Activated CD8-positive, alpha-beta memory T cell treated with anti-CD3 and anti-CD28 coated beads, Interleukin-2, amount 10 ng/mL, durations not matched to agents 7 days and 5 days (primary cell): ENCODE data around the gene LRRC7. TPM values are rescaled to one million over a fixed set of nuclear protein-coding genes. Genes with fewer than 3 reads are reported as not detected.

Source experiments
- ATAC-seq: fragments of 150-1000 bp; cut with Tn5 transposase; one replicate; pipeline ENCODE4 v1.10.0; 2021; ENCODE audit warnings: moderate library complexity
- CTCF ChIA-PET: fragments of 350-600 bp; sonication (Branson Sonifier 250); formaldehyde crosslinking; loops from one replicate; lab custom pipeline; 2021; ENCODE audit warnings: antibody characterized with exemption; lab: Charles Lee
- DNase-seq: peaks from one replicate; pipeline ENCODE4 v3.0.0-alpha.2; 2020
- H3K27ac Mint-ChIP-seq: one replicate; pipeline ENCODE4 v1.8.0; 2021; ENCODE audit warnings: mild to moderate bottlenecking, mixed read lengths
- H3K27me3 Mint-ChIP-seq: one replicate; pipeline ENCODE4 v1.8.0; 2021; ENCODE audit warnings: mixed read lengths
- H3K36me3 Mint-ChIP-seq: one replicate; pipeline ENCODE4 v1.8.0; 2021; ENCODE audit warnings: mild to moderate bottlenecking, mixed read lengths
- H3K4me1 Mint-ChIP-seq: one replicate; pipeline ENCODE4 v1.8.0; 2021; ENCODE audit warnings: mixed read lengths
- H3K4me3 Mint-ChIP-seq: one replicate; pipeline ENCODE4 v1.8.0; 2021; ENCODE audit warnings: mild to moderate bottlenecking, moderate library complexity, mixed read lengths
- H3K9me3 Mint-ChIP-seq: one replicate; pipeline ENCODE4 v1.8.0; 2022; ENCODE audit warnings: low read depth, mixed read lengths
- total RNA-seq, 2 experiments: library from RNA; stranded (reverse); gene quantifications; one replicate each; pipeline ENCODE4 v1.2.3, GENCODE V29; 2021

Gene LRRC7
- total RNA-seq, 2 experiments from 2014 or later = not detected

DNA sequence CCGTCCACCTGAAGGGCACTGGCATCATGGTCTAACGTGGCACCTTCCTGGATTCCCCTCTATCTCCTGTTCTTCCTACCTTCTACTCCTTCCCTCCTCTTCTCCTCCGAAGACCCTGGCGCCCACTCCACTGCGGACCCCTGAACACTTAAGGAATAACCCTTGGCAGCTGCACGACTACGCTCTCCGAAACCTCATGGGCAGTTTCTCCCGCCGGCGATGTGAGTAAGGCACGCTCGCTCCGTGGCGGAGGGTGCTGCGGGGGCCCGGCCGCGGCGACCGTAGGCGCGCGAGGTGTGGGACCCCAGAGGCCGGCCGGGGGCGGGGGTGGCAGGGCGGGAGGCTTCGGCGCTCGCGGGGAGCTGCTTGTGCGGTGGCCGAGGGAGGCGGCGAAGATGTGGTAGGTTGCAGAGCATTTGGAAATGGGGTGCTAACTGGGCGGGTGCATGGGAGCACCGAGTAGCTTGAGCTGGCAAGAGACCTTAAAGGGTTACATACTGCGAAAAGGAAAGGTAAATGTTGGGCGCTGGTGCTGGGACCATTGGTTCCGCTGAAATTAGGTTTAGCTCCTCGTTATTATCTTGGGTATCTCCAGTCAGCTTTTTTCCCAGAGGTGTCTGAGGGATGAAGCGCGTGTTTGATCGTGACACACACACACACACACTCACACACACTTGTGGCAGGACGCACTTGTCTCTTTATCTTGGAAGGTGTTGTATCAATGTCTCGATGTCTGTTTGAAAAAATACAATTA, 876 bp downstream of the LRRC7 start:
- Mint-ChIP-seq H3K27me3 (peaks cover 43% of the 10 kb centered on the region), H3K4me1 (peaks cover 6% of the 10 kb centered on the region), H3K9me3 (peaks cover 3% of the 10 kb centered on the region), H3K27ac (no peak overlapping the region), H3K36me3 (peaks cover 5% of the 10 kb centered on the region), H3K4me3 (no peak overlapping the region)
- CTCF ChIA-PET = no interaction called here
- no peak for DNase-seq
- no peak for ATAC-seq

DNA sequence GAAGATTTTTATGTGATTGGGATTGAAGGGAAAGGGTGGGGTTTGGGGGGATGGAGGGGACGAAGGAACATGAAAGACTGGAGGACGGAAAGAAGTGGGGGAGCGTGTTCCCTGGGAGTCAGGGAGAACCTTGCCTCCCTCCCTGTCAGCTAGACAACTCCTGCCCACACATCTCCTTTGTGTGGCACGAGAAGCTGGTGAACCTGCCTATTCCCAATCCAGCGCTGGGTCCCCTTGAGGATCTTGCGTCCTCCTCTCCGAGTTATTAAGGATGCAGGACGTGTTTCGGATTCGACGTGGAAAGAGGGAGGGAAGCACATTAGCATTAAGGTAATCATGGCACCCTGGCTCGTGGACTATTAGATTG, 1.4 kb downstream of the LRRC7 start:
- peaks cover 5% of the 10 kb centered on the region for H3K36me3 Mint-ChIP-seq
- peaks cover 43% of the 10 kb centered on the region for H3K27me3 Mint-ChIP-seq
- peaks cover 3% of the 10 kb centered on the region for H3K9me3 Mint-ChIP-seq
- CTCF ChIA-PET = no interaction called here
- H3K27ac Mint-ChIP-seq = no peak overlapping the region
- peaks cover 6% of the 10 kb centered on the region for H3K4me1 Mint-ChIP-seq
- ATAC-seq (no peak), DNase-seq (no peak)
- H3K4me3 Mint-ChIP-seq = no peak overlapping the region

DNA sequence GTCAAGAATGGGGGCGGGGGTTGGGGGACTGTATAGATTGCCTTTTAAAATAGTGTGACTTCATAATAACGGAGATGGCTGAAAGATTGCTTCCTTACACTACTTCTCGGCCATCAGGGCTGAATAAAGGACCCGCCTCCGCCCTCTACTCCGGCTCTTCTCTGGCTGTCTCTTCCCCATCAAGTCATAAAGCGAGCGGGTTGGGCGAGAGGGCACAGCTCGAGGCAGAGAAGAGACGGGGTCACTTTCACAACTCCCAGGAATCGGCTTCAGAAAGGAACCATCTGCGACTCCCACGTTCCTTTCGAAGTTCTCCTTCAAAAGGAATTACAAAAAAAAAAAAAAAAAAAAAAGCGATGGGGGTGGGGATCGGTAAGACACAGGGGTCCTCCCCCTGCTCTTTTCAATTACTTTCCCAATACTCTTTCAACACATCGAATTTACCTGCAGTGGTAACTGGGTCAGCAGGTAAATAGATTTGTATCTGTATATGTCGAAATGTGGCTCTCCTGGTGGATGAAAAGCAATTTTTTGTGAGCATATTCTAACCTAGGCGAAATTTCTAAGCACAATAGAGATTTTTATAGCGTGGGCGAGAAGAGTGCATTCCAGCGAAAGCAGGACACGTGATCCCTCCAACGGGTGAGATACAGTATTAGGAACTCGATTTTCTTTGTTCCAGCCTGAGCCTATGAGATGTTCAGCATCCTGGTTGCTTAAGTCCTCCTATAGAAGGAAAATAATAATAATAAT, 2.0 kb downstream of the LRRC7 start:
- Mint-ChIP-seq H3K36me3 (peaks cover 5% of the 10 kb centered on the region), H3K9me3 (peaks cover 3% of the 10 kb centered on the region), H3K4me3 (no peak overlapping the region), H3K4me1 (peaks cover 6% of the 10 kb centered on the region), H3K27me3 (peaks cover 43% of the 10 kb centered on the region), H3K27ac (no peak overlapping the region)
- CTCF ChIA-PET = no interaction called here
- DNase-seq (no peak), ATAC-seq (no peak)

DNA sequence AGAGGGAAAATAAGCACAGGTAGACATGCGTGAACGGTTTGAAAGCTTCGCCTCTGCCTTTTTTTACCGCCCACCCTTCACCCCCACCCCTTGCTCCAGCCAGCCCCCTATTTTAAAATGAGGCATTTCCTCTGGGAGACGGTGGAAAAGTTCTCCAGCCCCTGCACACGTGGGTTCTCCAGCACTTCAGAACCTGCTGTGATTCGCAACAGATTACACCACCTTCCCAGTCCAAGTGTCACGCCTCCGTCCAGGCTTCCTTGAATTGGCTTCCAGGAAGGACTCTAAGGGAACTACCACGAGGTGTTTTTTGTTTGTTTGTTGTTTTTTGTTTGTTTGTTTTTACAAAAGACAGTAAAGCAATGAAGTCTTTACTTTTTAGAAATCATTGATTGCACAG, 2.6 kb downstream of the LRRC7 start:
- peaks cover 5% of the 10 kb centered on the region for H3K36me3 Mint-ChIP-seq
- peaks cover 6% of the 10 kb centered on the region for H3K4me1 Mint-ChIP-seq
- H3K27me3 Mint-ChIP-seq = peaks cover 43% of the 10 kb centered on the region
- ATAC-seq = no peak
- DNase-seq = no peak
- H3K4me3 Mint-ChIP-seq = no peak overlapping the region
- H3K9me3 Mint-ChIP-seq = peaks cover 3% of the 10 kb centered on the region
- no peak overlapping the region for H3K27ac Mint-ChIP-seq
- CTCF ChIA-PET = no interaction called here

DNA sequence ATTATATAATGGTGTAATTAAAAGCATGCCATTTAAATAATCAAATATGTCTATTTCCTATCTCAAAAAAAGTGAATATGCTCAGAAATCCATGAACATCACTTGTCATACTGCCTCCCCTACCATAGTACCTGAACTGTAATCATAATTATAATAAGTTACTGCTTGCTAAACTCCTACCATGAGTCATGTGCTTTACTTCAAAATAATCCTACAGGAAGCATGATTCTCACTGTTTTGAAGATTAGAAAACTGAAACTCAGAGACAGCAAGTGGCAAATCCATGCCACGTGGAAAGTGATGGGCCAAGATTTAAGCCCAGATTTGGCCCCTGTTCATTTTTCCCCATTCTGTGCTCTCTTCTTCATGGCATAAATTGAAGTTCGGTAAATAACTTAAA, 5.2 kb downstream of the LRRC7 start:
- no peak for DNase-seq
- Mint-ChIP-seq H3K27ac (no peak overlapping the region), H3K4me3 (no peak overlapping the region), H3K4me1 (no peaks in the 10 kb centered on the region), H3K27me3 (peaks cover 24% of the 10 kb centered on the region), H3K36me3 (peaks cover 1% of the 10 kb centered on the region), H3K9me3 (peaks cover 2% of the 10 kb centered on the region)
- ATAC-seq = no peak
- CTCF ChIA-PET = no interaction called here

DNA sequence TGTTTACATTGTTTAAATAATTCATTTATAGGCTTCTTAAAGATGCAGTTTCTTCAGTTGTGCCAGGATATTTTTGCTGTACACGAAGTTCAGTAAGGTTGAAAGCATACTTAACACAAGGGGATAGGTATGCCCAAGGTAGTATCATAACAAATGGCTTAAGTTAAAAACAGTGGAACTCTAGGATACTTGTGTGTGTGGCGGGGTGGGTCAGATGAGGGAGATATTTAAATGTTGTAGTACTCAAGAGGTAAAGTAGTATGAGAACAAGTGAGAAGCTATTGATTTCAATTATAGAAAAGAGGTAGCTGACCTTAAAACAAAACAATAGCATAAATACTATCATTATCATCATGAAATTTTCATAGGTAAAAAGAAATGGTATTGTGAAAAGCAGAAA, 6.2 kb downstream of the LRRC7 start:
- Mint-ChIP-seq H3K36me3 (no peaks in the 10 kb centered on the region), H3K27me3 (peaks cover 16% of the 10 kb centered on the region), H3K9me3 (peaks cover 2% of the 10 kb centered on the region), H3K4me1 (no peaks in the 10 kb centered on the region), H3K4me3 (no peak overlapping the region), H3K27ac (no peak overlapping the region)
- no peak for DNase-seq
- ATAC-seq = no peak
- CTCF ChIA-PET = no interaction called here

DNA sequence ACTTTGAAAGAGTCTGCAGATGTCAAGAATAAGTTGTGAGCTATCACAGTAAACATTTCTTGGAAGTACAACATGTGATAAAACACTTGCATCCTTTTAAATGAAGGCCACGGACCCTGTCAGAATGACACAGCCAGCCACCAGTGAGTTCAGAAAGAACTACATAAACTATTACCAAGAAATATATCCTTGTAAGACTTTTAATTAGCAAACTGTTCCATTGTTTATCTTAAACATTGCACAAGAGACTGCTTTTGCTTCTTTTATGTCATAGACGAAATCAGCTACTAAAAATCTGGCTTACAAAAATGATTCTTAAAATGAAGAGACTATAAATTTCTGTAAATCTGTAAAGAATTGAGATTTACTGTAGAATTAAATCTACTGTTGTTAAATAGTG, 17.9 kb downstream of the LRRC7 start:
- H3K36me3 Mint-ChIP-seq = no peaks in the 10 kb centered on the region
- CTCF ChIA-PET = no interaction called here
- ATAC-seq (no peak), DNase-seq (no peak)
- H3K9me3 Mint-ChIP-seq = peaks cover 6% of the 10 kb centered on the region
- H3K27ac Mint-ChIP-seq = no peak overlapping the region
- H3K4me3 Mint-ChIP-seq = no peak overlapping the region
- H3K4me1 Mint-ChIP-seq = no peaks in the 10 kb centered on the region
- no peaks in the 10 kb centered on the region for H3K27me3 Mint-ChIP-seq

DNA sequence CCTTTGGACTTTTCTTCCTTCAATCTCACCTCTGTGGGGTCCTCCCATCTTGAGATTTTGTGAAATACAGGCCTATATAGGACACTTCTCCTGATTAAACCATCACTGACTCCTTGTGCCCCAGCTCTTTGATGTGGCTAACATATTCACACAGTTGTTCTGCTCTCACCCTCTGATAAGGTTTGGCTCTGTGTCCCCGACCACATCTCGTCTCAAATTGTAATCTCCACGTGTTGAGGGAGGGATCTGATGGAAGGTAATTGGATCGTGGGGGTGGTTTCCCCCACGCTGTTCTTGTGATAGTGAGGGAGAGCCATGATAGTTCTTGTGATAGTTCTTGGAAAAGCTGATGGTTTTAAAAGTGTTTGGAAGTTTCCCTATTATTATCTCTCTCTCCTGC, 19.7 kb downstream of the LRRC7 start:
- H3K36me3 Mint-ChIP-seq = no peaks in the 10 kb centered on the region
- H3K27me3 Mint-ChIP-seq = no peaks in the 10 kb centered on the region
- no peak for ATAC-seq
- H3K27ac Mint-ChIP-seq = no peak overlapping the region
- no peaks in the 10 kb centered on the region for H3K4me1 Mint-ChIP-seq
- DNase-seq = no peak
- H3K9me3 Mint-ChIP-seq = peaks cover 6% of the 10 kb centered on the region
- no peak overlapping the region for H3K4me3 Mint-ChIP-seq
- CTCF ChIA-PET = no interaction called here

DNA sequence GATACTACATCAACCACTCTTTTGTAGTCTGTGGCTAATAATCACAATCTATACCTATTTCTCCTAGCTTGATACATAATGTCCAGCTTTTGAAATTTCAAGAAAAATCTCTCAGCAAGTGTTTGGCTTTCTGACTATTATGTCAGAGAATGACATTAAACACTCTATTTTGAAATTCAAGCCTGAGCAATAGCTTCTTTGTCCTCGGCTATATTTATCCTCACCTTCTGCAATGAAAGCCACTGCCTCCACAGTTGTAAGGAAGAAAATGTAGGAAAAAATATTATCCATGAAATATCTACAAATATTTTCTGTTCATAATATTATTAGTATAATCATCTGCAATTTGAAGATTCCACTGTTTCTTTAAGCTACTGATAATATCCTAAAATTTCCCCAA, 22.1 kb downstream of the LRRC7 start:
- ATAC-seq = no peak
- CTCF ChIA-PET = no interaction called here
- H3K4me1 Mint-ChIP-seq = no peaks in the 10 kb centered on the region

DNA sequence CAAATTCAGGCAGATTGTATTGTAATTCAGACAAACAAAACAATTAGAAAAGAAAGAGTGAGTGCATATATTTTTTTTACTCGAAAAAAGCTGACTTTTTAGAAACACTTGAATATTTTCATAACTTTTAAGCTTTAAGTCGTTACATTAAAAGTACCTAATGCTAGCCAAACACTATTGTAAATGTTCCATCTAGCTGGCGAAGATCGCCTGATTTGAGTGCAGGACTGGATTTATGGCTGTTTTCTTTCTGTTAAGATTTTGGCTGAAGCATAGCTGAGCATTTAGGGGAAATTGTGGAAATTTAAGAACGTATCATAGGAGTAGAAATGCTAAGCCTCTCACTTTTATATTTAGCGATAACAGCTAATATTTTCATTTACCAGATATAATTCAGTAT, 24.6 kb downstream of the LRRC7 start:
- Mint-ChIP-seq H3K36me3 (no peaks in the 10 kb centered on the region), H3K27ac (no peak overlapping the region), H3K27me3 (no peaks in the 10 kb centered on the region), H3K4me1 (no peaks in the 10 kb centered on the region), H3K4me3 (no peak overlapping the region), H3K9me3 (peaks cover 5% of the 10 kb centered on the region)
- ATAC-seq (no peak), DNase-seq (no peak)
- CTCF ChIA-PET = no interaction called here

More for the DNA sequence above, 22.1 kb downstream of the LRRC7 start:
- no peaks in the 10 kb centered on the region for H3K27me3 Mint-ChIP-seq
- no peaks in the 10 kb centered on the region for H3K36me3 Mint-ChIP-seq
- H3K4me3 Mint-ChIP-seq = no peak overlapping the region
- H3K27ac Mint-ChIP-seq = no peak overlapping the region
- no peak for DNase-seq
- H3K9me3 Mint-ChIP-seq = peaks cover 6% of the 10 kb centered on the region

DNA sequence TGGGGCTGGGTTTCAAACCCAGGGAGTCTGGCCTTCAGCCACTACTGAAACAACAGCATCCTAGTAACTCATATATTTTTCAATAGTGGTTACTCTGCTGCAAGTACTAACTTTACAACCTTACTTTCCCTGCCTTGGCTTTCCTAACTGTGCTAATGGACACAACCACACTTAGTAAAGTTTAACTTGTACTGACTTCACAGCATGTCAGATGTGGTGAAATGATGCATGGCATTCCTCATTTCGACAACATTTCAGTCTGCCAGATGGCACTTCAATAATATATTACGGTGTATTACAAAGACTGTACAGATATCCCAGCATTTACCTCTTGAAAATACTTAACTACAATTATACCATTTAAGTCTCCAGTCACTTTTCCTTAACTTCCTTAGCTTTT, 27.8 kb downstream of the LRRC7 start:
- Mint-ChIP-seq H3K4me3 (no peak overlapping the region), H3K36me3 (no peaks in the 10 kb centered on the region), H3K4me1 (no peaks in the 10 kb centered on the region), H3K9me3 (peaks cover 2% of the 10 kb centered on the region), H3K27ac (no peak overlapping the region), H3K27me3 (no peaks in the 10 kb centered on the region)
- CTCF ChIA-PET = no interaction called here
- ATAC-seq = no peak
- DNase-seq = no peak

DNA sequence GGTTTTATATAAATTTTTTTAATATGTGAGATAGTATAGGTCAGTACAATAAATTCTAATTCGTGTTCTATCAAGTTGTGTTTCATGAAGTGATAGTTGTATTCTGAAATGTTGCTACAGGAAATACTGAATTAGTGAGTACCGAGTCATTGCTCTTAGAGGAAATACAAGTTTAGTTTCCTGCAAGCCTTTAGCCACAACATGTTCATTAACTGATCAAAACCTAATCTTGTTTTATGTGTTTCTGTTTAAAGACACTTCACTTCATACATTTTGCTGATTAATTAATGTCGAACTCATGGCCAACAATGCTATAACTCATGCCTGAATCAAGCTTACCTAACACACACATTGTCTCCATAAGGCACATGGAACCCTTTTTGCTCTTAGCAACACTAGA, 43.6 kb downstream of the LRRC7 start:
- Mint-ChIP-seq H3K27ac (no peak overlapping the region), H3K27me3 (no peaks in the 10 kb centered on the region), H3K4me3 (no peak overlapping the region), H3K9me3 (peaks cover 11% of the 10 kb centered on the region), H3K36me3 (no peaks in the 10 kb centered on the region), H3K4me1 (no peaks in the 10 kb centered on the region)
- no peak for DNase-seq
- CTCF ChIA-PET = no interaction called here
- ATAC-seq = no peak

DNA sequence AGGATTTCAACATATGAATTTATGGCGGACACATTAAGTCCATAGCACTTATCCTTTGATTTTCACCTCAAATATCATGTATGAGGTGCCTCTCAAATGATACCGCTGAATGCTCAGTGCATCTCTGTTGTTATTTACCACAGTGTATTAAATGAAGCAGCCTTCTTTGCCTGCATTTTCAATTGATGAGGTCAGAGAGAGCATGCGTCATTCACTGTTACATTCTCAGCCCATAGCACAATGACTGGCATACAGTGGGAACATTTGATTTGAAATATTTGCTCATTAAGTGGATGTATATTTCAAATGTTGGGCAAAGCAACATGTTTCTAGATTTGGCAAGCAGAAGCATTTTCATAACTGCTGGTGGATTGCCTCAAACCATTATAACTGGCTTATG, 45.7 kb downstream of the LRRC7 start:
- Mint-ChIP-seq H3K4me1 (no peaks in the 10 kb centered on the region), H3K4me3 (no peak overlapping the region), H3K9me3 (peaks cover 10% of the 10 kb centered on the region), H3K27ac (no peak overlapping the region), H3K27me3 (no peaks in the 10 kb centered on the region), H3K36me3 (no peaks in the 10 kb centered on the region)
- DNase-seq (no peak), ATAC-seq (no peak)
- CTCF ChIA-PET = no interaction called here

DNA sequence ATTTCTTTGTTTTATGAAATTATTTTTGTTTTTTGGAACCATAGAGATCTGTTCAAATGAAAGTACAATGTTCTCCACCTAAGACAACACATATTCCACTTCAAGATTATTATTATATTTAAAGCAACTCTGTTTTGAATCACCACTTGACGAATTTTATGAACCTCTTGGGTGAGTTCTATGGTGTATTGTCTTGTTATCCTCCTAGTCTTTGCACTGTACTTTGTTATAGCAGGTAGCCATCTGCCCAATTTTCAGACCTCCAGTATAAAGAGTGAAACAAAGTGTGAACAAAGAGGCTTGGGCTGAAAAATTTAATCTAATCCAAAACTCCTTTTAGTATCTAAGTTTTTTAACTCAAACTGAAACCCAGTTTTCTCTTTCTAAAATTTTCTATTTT, 71.0 kb downstream of the LRRC7 start:
- ATAC-seq (no peak), DNase-seq (no peak)
- H3K36me3 Mint-ChIP-seq = no peaks in the 10 kb centered on the region
- CTCF ChIA-PET = no interaction called here
- no peaks in the 10 kb centered on the region for H3K27me3 Mint-ChIP-seq
- no peak overlapping the region for H3K27ac Mint-ChIP-seq
- H3K4me3 Mint-ChIP-seq = no peak overlapping the region
- H3K4me1 Mint-ChIP-seq = no peaks in the 10 kb centered on the region
- no peaks in the 10 kb centered on the region for H3K9me3 Mint-ChIP-seq
